ENCODE data around the gene PLPP2. TPM values are rescaled to one million over a fixed set of nuclear protein-coding genes. Genes with fewer than 3 reads are reported as not detected.
A peak's percentile ranks its signal among the peaks of the same experiment; 100 is the strongest.

Gene PLPP2
- total and polyA plus RNA-seq, 2 of the 4 experiments (the other 2 are of a cell fraction): 2.3 to 4.2 TPM

GRCh38 chr19:335072-335471 is 43.9 kb upstream of the PLPP2 start:
- no peak overlapping the region for H3K4me2 ChIP-seq (ENCODE audit: low read depth, low read length)
- 0 out of 2 replicates have a peak overlapping the region, but pooled peaks have one; percentile 1 for H3K14ac ChIP-seq (replicated peaks; ENCODE audit: low read depth, low read length)
- no peak overlapping the region for H2BK120ac ChIP-seq (ENCODE audit: low read depth, low read length)
- H3K27ac ChIP-seq (ENCODE audit: insufficient read depth, low read length): no peak overlapping the region
- no peak overlapping the region for H2BK5ac ChIP-seq (ENCODE audit: low read depth, low read length, poor library complexity, severe bottlenecking)
- POLR2A ChIA-PET (ENCODE audit: unreplicated experiment): no interaction called here
- H4K5ac ChIP-seq (ENCODE audit: low read depth, low read length): no peak overlapping the region
- H4K20me1 ChIP-seq (ENCODE audit: insufficient read depth, low read length): peaks cover 53% of the 10 kb centered on the region
- intact Hi-C loops (cut with micrococcal nuclease): no loop called here
- H2AK5ac ChIP-seq (ENCODE audit: low read depth, low read length): no peak overlapping the region
- no peak overlapping the region for H3K56ac ChIP-seq (ENCODE audit: extremely low read depth, insufficient read depth, low read length)
- peaks cover 17% of the 10 kb centered on the region for H3K9me1 ChIP-seq (ENCODE audit: insufficient read depth, low read length)
- CTCF ChIA-PET: no interaction called here
- TF ChIP-seq RAD21 (IDR thresholded peaks at IDR 0.05; ENCODE audit: low read length) (no peak), CTCF (conservative IDR thresholded peaks at IDR 0.05; ENCODE audit: low read depth, low read length) (no peak), CEBPB (IDR thresholded peaks at IDR 0.05; ENCODE audit: low read depth, low read length) (no peak), RCOR1 (IDR thresholded peaks at IDR 0.05; ENCODE audit: insufficient replicate concordance, low read length) (no peak), CHD1 (IDR thresholded peaks at IDR 0.05; ENCODE audit: low read depth, low read length) (no peak), POLR2A (IDR thresholded peaks at IDR 0.05; ENCODE audit: low read depth, low read length) (no peak), MAFK (IDR thresholded peaks at IDR 0.05; ENCODE audit: low read depth, low read length) (no peak), BHLHE40 (IDR thresholded peaks at IDR 0.05; ENCODE audit: low read depth, low read length) (no peak), SMC3 (IDR thresholded peaks at IDR 0.05; ENCODE audit: low read depth, low read length) (no peak), NFE2L2 (IDR thresholded peaks at IDR 0.05; ENCODE audit: low read depth, low read length) (no peak), MXI1 (IDR thresholded peaks at IDR 0.05; ENCODE audit: borderline replicate concordance, low read depth, low read length) (no peak), RFX5 (IDR thresholded peaks at IDR 0.05; ENCODE audit: low read depth, low read length) (no peak), FOS (IDR thresholded peaks at IDR 0.05; ENCODE audit: low read depth, low read length) (no peak), MAZ (IDR thresholded peaks at IDR 0.05; ENCODE audit: borderline replicate concordance, low read depth, low read length) (no peak)
- TF ChIP-seq, protein P1, sequence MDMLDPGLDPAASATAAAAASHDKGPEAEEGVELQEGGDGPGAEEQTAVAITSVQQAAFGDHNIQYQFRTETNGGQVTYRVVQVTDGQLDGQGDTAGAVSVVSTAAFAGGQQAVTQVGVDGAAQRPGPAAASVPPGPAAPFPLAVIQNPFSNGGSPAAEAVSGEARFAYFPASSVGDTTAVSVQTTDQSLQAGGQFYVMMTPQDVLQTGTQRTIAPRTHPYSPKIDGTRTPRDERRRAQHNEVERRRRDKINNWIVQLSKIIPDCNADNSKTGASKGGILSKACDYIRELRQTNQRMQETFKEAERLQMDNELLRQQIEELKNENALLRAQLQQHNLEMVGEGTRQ (IDR thresholded peaks at IDR 0.05; ENCODE audit: low read depth, low read length): no peak
- TF ChIP-seq, protein P2, sequence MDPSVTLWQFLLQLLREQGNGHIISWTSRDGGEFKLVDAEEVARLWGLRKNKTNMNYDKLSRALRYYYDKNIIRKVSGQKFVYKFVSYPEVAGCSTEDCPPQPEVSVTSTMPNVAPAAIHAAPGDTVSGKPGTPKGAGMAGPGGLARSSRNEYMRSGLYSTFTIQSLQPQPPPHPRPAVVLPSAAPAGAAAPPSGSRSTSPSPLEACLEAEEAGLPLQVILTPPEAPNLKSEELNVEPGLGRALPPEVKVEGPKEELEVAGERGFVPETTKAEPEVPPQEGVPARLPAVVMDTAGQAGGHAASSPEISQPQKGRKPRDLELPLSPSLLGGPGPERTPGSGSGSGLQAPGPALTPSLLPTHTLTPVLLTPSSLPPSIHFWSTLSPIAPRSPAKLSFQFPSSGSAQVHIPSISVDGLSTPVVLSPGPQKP (IDR thresholded peaks at IDR 0.05; ENCODE audit: borderline replicate concordance, low read depth, low read length): no peak
- 95% methylated on average over 6 of the region's 9 CpGs; no CpG with 5 or more reads in 1 of the 2 experiments for WGBS, 2 experiments (ENCODE audit: extremely low coverage in 2 of 2, insufficient read length in 1 of 2)
- no peak overlapping the region for H3K9ac ChIP-seq (ENCODE audit: low read depth, low read length)
- no peak overlapping the region for H3K18ac ChIP-seq (ENCODE audit: low read depth, low read length)
- H3K4ac ChIP-seq (ENCODE audit: low read depth, low read length): no peak overlapping the region
- no peaks in the 10 kb centered on the region for H3K27me3 ChIP-seq (ENCODE audit: control insufficient read depth, insufficient read depth, low read length)
- H2BK15ac ChIP-seq (ENCODE audit: low read depth, low read length): no peak overlapping the region
- no peak overlapping the region for H2AFZ ChIP-seq (replicated peaks; ENCODE audit: low read length, poor library complexity)
- H3K4me3 ChIP-seq (ENCODE audit: insufficient read depth, low read depth, low read length): no peak overlapping the region
- H2BK20ac ChIP-seq (ENCODE audit: low read depth, low read length): no peak overlapping the region
- BruUV-seq (replicated peaks): no TSS peak
- peaks cover 8% of the 10 kb centered on the region for H3K4me1 ChIP-seq (ENCODE audit: control insufficient read depth, insufficient read depth, low read length)
- H4K8ac ChIP-seq (ENCODE audit: low read depth in 2 of 2, low read length in 2 of 2): no peak overlapping the region
- H3K79me1 ChIP-seq (ENCODE audit: low read depth in 1 of 2, low read length in 2 of 2): peaks cover 10 to 63% of the 10 kb centered on the region in 2 experiments
- H4K91ac ChIP-seq (ENCODE audit: insufficient read depth, low read depth, low read length): no peak overlapping the region
- in situ Hi-C loops (cut with MboI; ENCODE audit: low sequenced_read_pairs): no loop called here
- peak overlapping the region; percentile 31; the same call in 1 of the 2 replicates for H3K23ac ChIP-seq (ENCODE audit: low read depth, low read length)
- peaks cover 5% of the 10 kb centered on the region for H3K9me3 ChIP-seq (ENCODE audit: control insufficient read depth, insufficient read depth, low read length)
- H3K36me3 ChIP-seq (ENCODE audit: control insufficient read depth, insufficient read depth, low read length): peaks cover 28% of the 10 kb centered on the region
- ATAC-seq (ENCODE audit: low read depth) (peak; percentile 27; the same call in 1 of the 2 replicates), DNase-seq (no peak)
- dilution Hi-C loops (cut with HindIII; ENCODE audit: low sequenced_read_pairs, unreplicated experiment): no loop called here
- no peak overlapping the region for H2AK9ac ChIP-seq (replicated peaks; ENCODE audit: low read depth, low read length, poor library complexity)

All from IMR-90 (cell line).